K562 (cell line): Measurements from ENCODE around the gene RPL7A.

ENCODE experiments used
- CEBPB ChIP-seq: fragments of 450-650 bp; IDR thresholded peaks from 2 replicates; pipeline ENCODE4 v1.6.1; 2016; ENCODE audit warnings: missing genetic modification characterization, missing compliant biosample characterization
- CUX1 ChIP-seq: fragments of 200-800 bp; sonication (Bioruptor generic); IDR thresholded peaks from 2 replicates; pipeline ENCODE4 v1.6.1; 2016; ENCODE audit warnings: missing genetic modification characterization, missing compliant biosample characterization
- MYBL2 ChIP-seq, 2 experiments: fragments of 450-650 bp in 1 of 2; sonication (generic) in 1 of 2; formaldehyde crosslinking in 1 of 2; IDR thresholded peaks; 2 replicates each; pipeline versions ENCODE4 v1.6.1 to v1.8.1; 2017 to 2022; ENCODE audit warnings: borderline replicate concordance in 1 of 2, inconsistent platforms in 1 of 2, low read depth in 1 of 2, mild to moderate bottlenecking in 1 of 2, missing genetic modification reagents in 1 of 2, moderate library complexity in 1 of 2

DNA sequence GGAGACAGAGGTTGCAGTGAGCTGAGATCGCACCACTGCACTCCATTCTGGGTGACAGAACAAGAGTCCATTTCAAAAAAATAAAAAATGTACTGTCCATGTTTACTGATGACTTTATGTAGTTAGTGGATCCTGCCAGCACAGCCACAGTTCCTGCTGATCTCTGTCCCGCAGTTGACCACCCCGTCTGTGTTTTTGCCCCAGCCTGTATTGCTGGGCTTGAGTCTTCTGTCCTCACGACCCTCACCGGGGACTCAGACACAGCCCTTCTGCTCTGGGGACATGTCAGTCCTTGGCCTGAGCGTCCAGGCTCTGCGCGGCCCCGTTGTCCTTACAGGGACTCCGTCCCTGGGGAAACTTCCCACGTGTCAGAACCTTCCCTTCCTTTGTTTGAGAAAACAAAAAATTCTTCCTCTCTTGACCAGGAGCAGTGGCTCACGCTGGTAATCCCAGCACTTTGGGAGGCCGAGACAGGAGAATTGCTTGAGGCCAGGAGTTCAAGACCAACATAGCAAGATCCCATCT lies 26.5 kb upstream of the RPL7A start:
- TF ChIP-seq CEBPB = no peak
- TF ChIP-seq MYBL2 (IDR thresholded peaks at IDR 0.05; ENCODE audit: low read depth) = no peak
- TF ChIP-seq MYBL2 (CRISPR knock-in tag; IDR thresholded peaks at IDR 0.05; ENCODE audit: borderline replicate concordance) = no peak
- TF ChIP-seq CUX1 (CRISPR knock-in tag) = no peak
